Peyer's patch (tissue), 4 donors: ENCODE measurements around the gene B3GALT2.

Experiments
- POLR2A ChIP-seq, 2 donors: fragments of 450-650 bp; IDR thresholded peaks; one replicate each; pipeline ENCODE4 v1.5.1; 2017; ENCODE audit warnings: antibody characterized with exemption in 2 of 2, mild to moderate bottlenecking in 2 of 2, moderate library complexity in 2 of 2
- TF ChIP-seq, protein P1 (sequence below), 6 experiments: fragments of 450-650 bp in 4 of 6; fragments of 200-600 bp in 2 of 6; sonication (generic) in 1 of 6; IDR thresholded peaks; one replicate each; pipeline ENCODE4 v1.5.1; 2017 to 2019; ENCODE audit warnings: antibody characterized with exemption in 6 of 6, mild to moderate bottlenecking in 3 of 6, moderate library complexity in 1 of 6

DNA sequence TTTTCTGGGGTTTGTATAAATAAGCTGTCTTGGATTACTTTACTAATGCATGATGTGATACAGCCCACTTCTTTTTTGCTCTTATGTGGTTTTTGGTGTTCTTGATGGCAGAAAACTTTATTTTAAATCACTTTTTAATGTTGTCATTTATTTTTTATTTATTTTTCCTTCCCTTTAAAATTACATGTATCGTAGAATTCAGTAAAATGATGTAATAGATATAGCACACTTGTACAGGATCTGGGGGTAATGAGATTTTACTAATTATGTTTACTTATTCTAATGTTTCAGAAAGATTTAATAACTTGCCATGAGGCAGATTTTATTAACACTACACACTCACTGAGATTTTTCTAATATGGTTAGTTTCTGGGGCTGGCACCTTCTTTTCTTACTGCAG, 701 bp upstream of the B3GALT2 start:
- TF ChIP-seq, protein P1, sequence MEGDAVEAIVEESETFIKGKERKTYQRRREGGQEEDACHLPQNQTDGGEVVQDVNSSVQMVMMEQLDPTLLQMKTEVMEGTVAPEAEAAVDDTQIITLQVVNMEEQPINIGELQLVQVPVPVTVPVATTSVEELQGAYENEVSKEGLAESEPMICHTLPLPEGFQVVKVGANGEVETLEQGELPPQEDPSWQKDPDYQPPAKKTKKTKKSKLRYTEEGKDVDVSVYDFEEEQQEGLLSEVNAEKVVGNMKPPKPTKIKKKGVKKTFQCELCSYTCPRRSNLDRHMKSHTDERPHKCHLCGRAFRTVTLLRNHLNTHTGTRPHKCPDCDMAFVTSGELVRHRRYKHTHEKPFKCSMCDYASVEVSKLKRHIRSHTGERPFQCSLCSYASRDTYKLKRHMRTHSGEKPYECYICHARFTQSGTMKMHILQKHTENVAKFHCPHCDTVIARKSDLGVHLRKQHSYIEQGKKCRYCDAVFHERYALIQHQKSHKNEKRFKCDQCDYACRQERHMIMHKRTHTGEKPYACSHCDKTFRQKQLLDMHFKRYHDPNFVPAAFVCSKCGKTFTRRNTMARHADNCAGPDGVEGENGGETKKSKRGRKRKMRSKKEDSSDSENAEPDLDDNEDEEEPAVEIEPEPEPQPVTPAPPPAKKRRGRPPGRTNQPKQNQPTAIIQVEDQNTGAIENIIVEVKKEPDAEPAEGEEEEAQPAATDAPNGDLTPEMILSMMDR (IDR thresholded peaks at IDR 0.05): no peak
- TF ChIP-seq POLR2A (IDR thresholded peaks at IDR 0.05): no peak
